ENCODE measurements around the gene CFAP43.
"Not testable (repeated sequence)": the region's sequence is repeated elsewhere in the genome, so short reads cannot be mapped to it uniquely, and the experiment has no call there.

The CFAP43 gene

GRCh38 chr10:104233817-104234216 lies 1.7 kb upstream of the CFAP43 start:
- no peak for FAIRE-seq

GRCh38 chr10:104232613-104233102 lies 494 bp upstream of the CFAP43 start:
- DNase-seq (ENCODE audit: low spot score), result no peak
- no peak for FAIRE-seq

More at GRCh38 chr10:104233817-104234216, 1.7 kb upstream of the CFAP43 start:
- no peak for DNase-seq (ENCODE audit: low spot score)

- no peak for DNase-seq (ENCODE audit: low spot score)
- FAIRE-seq, result no peak
Measured at GRCh38 chr10:104230490-104230889, 1.7 kb downstream of the CFAP43 start.

- no peak for FAIRE-seq
- no peak for DNase-seq (ENCODE audit: low spot score)
Measured at GRCh38 chr10:104223304-104223703, 8.9 kb downstream of the CFAP43 start.

GRCh38 chr10:104220522-104220921 lies 11.6 kb downstream of the CFAP43 start:
- FAIRE-seq (no peak), DNase-seq (ENCODE audit: low spot score) (no peak)

- FAIRE-seq, result no peak
- DNase-seq (ENCODE audit: low spot score), result no peak
Measured at GRCh38 chr10:104218751-104219150, 13.4 kb downstream of the CFAP43 start.

- FAIRE-seq (no peak), DNase-seq (ENCODE audit: low spot score) (no peak)
Measured at GRCh38 chr10:104216631-104217030, 15.5 kb downstream of the CFAP43 start.

- no peak for FAIRE-seq
Measured at GRCh38 chr10:104209575-104210198, 22.5 kb downstream of the CFAP43 start.

GRCh38 chr10:104208730-104209129 lies 23.4 kb downstream of the CFAP43 start:
- DNase-seq (ENCODE audit: low spot score) (no peak), FAIRE-seq (no peak)

More at GRCh38 chr10:104209575-104210198, 22.5 kb downstream of the CFAP43 start:
- DNase-seq (ENCODE audit: low spot score), result peak; percentile 46

- DNase-seq (ENCODE audit: low spot score) (no peak), FAIRE-seq (no peak)
Measured at GRCh38 chr10:104202231-104202630, 29.9 kb downstream of the CFAP43 start.

- FAIRE-seq (no peak), DNase-seq (ENCODE audit: low spot score) (no peak)
Measured at GRCh38 chr10:104201636-104202035, 30.5 kb downstream of the CFAP43 start.

- FAIRE-seq, result no peak
Measured at GRCh38 chr10:104199567-104199966, 32.6 kb downstream of the CFAP43 start.

GRCh38 chr10:104197364-104197763 lies 34.8 kb downstream of the CFAP43 start:
- FAIRE-seq (no peak), DNase-seq (ENCODE audit: low spot score) (peak; percentile 26)

More at GRCh38 chr10:104199567-104199966, 32.6 kb downstream of the CFAP43 start:
- DNase-seq (ENCODE audit: low spot score), result no peak

- FAIRE-seq (no peak), DNase-seq (ENCODE audit: low spot score) (no peak)
Measured at GRCh38 chr10:104195706-104196105, 36.5 kb downstream of the CFAP43 start.

- FAIRE-seq, result no peak
- DNase-seq (ENCODE audit: low spot score), result no peak
Measured at GRCh38 chr10:104193787-104194186, 38.4 kb downstream of the CFAP43 start.

- FAIRE-seq (no peak), DNase-seq (ENCODE audit: low spot score) (no peak)
Measured at GRCh38 chr10:104190695-104191094, 41.5 kb downstream of the CFAP43 start.

GRCh38 chr10:104183682-104184081 lies 48.5 kb downstream of the CFAP43 start:
- DNase-seq (ENCODE audit: low spot score) (no peak), FAIRE-seq (no peak)

- not testable (repeated sequence) for FAIRE-seq; DNase-seq (ENCODE audit: low spot score)
Measured at GRCh38 chr10:104174136-104174535, 58.0 kb downstream of the CFAP43 start.

- DNase-seq (ENCODE audit: low spot score) (no peak), FAIRE-seq (no peak)
Measured at GRCh38 chr10:104170610-104171254, 61.4 kb downstream of the CFAP43 start.

GRCh38 chr10:104155591-104155990 lies 76.6 kb downstream of the CFAP43 start:
- peak; percentile 61 for FAIRE-seq
- DNase-seq (ENCODE audit: low spot score), result no peak

- DNase-seq (ENCODE audit: low spot score) (no peak), FAIRE-seq (no peak)
Measured at GRCh38 chr10:104151737-104152136, 80.4 kb downstream of the CFAP43 start.

- FAIRE-seq (no peak), DNase-seq (ENCODE audit: low spot score) (no peak)
Measured at GRCh38 chr10:104150139-104150538, 82.0 kb downstream of the CFAP43 start.

GRCh38 chr10:104146882-104147281 lies 85.3 kb downstream of the CFAP43 start:
- FAIRE-seq (no peak), DNase-seq (ENCODE audit: low spot score) (no peak)
